Muscle layer of colon (tissue), 2 donors: ENCODE data around the gene TBXAS1.

Experiments
- H3K27ac ChIP-seq: one replicate; pipeline ENCODE4 v1.7.0; 2013; ENCODE audit warnings: low read depth, mild to moderate bottlenecking, low read length, moderate library complexity
- H3K27me3 ChIP-seq, 2 donors: one replicate each; pipeline ENCODE4 v1.7.0; 2013; ENCODE audit warnings: low read length in 2 of 2, mild to moderate bottlenecking in 2 of 2; ENCODE audit not compliant: insufficient read depth in 2 of 2, control insufficient read depth in 1 of 2
- H3K36me3 ChIP-seq: one replicate; pipeline ENCODE4 v1.7.0; 2013; ENCODE audit warnings: mild to moderate bottlenecking, low read length; ENCODE audit not compliant: insufficient read depth
- H3K4me1 ChIP-seq: one replicate; pipeline ENCODE4 v1.7.0; 2013; ENCODE audit warnings: mild to moderate bottlenecking, low read length; ENCODE audit not compliant: insufficient read depth
- H3K4me3 ChIP-seq, 2 donors: one replicate each; pipeline ENCODE4 v1.7.0; 2013; ENCODE audit warnings: low read length in 2 of 2, low read depth in 1 of 2, mild to moderate bottlenecking in 1 of 2, moderate library complexity in 1 of 2
- H3K9ac ChIP-seq: one replicate; pipeline ENCODE4 v1.7.0; 2013; ENCODE audit warnings: low read length
- H3K9me3 ChIP-seq: one replicate; pipeline ENCODE4 v1.7.0; 2013; ENCODE audit warnings: mild to moderate bottlenecking, low read length
- donor health status: abdominal sarcoma.
- donor health status: Adenocarcinoma of cecum.

The TBXAS1 gene

GRCh38 chr7:139906879-139907278, 77.8 kb downstream of the TBXAS1 start:
- Histone ChIP-seq H3K36me3 (no peaks in the 10 kb centered on the region), H3K9ac (no peak overlapping the region), H3K4me3 (no peak overlapping the region), H3K9me3 (no peaks in the 10 kb centered on the region), H3K27me3 (no peaks in the 10 kb centered on the region), H3K4me1 (no peaks in the 10 kb centered on the region), H3K27ac (no peak overlapping the region)

- H3K36me3 ChIP-seq: no peaks in the 10 kb centered on the region
- H3K9me3 ChIP-seq: no peaks in the 10 kb centered on the region
- no peaks in the 10 kb centered on the region for H3K4me1 ChIP-seq
- no peak overlapping the region for H3K27ac ChIP-seq
- no peak overlapping the region for H3K4me3 ChIP-seq
- no peak overlapping the region for H3K9ac ChIP-seq
- H3K27me3 ChIP-seq: no peaks in the 10 kb centered on the region
Measured at GRCh38 chr7:139908792-139909191, 79.7 kb downstream of the TBXAS1 start.

GRCh38 chr7:139909379-139910050, 80.5 kb downstream of the TBXAS1 start:
- H3K4me3 ChIP-seq: no peak overlapping the region
- no peaks in the 10 kb centered on the region for H3K36me3 ChIP-seq
- H3K4me1 ChIP-seq: no peaks in the 10 kb centered on the region
- no peak overlapping the region for H3K9ac ChIP-seq
- H3K27me3 ChIP-seq: no peaks in the 10 kb centered on the region
- H3K27ac ChIP-seq: no peak overlapping the region
- H3K9me3 ChIP-seq: no peaks in the 10 kb centered on the region

- Histone ChIP-seq H3K4me3 (no peak overlapping the region), H3K27me3 (no peaks in the 10 kb centered on the region), H3K9ac (no peak overlapping the region), H3K27ac (no peak overlapping the region), H3K9me3 (no peaks in the 10 kb centered on the region), H3K36me3 (no peaks in the 10 kb centered on the region), H3K4me1 (no peaks in the 10 kb centered on the region)
Measured at GRCh38 chr7:139913021-139913844, 84.2 kb downstream of the TBXAS1 start.

GRCh38 chr7:139913845-139914135, 84.7 kb downstream of the TBXAS1 start:
- Histone ChIP-seq H3K4me3 (no peak overlapping the region), H3K27me3 (no peaks in the 10 kb centered on the region), H3K27ac (no peak overlapping the region), H3K4me1 (no peaks in the 10 kb centered on the region), H3K9me3 (no peaks in the 10 kb centered on the region), H3K9ac (no peak overlapping the region), H3K36me3 (no peaks in the 10 kb centered on the region)

- Histone ChIP-seq H3K9ac (no peak overlapping the region), H3K4me1 (no peaks in the 10 kb centered on the region), H3K27me3 (no peaks in the 10 kb centered on the region), H3K9me3 (no peaks in the 10 kb centered on the region), H3K27ac (no peak overlapping the region), H3K36me3 (no peaks in the 10 kb centered on the region), H3K4me3 (no peak overlapping the region)
Measured at GRCh38 chr7:139914306-139915267, 85.5 kb downstream of the TBXAS1 start.

GRCh38 chr7:139915268-139915863, 86.3 kb downstream of the TBXAS1 start:
- Histone ChIP-seq H3K9ac (no peak overlapping the region), H3K9me3 (no peaks in the 10 kb centered on the region), H3K4me3 (no peak overlapping the region), H3K36me3 (no peaks in the 10 kb centered on the region), H3K4me1 (no peaks in the 10 kb centered on the region), H3K27me3 (no peaks in the 10 kb centered on the region), H3K27ac (no peak overlapping the region)

GRCh38 chr7:139915864-139916716, 87.0 kb downstream of the TBXAS1 start:
- no peaks in the 10 kb centered on the region for H3K4me1 ChIP-seq

GRCh38 chr7:139916717-139917395, 87.8 kb downstream of the TBXAS1 start:
- no peak overlapping the region for H3K27ac ChIP-seq
- H3K4me1 ChIP-seq: no peaks in the 10 kb centered on the region
- no peaks in the 10 kb centered on the region for H3K36me3 ChIP-seq
- H3K4me3 ChIP-seq: no peak overlapping the region
- no peak overlapping the region for H3K9ac ChIP-seq
- H3K9me3 ChIP-seq: no peaks in the 10 kb centered on the region
- no peaks in the 10 kb centered on the region for H3K27me3 ChIP-seq

More at GRCh38 chr7:139915864-139916716, 87.0 kb downstream of the TBXAS1 start:
- no peaks in the 10 kb centered on the region for H3K36me3 ChIP-seq
- no peaks in the 10 kb centered on the region for H3K9me3 ChIP-seq
- no peaks in the 10 kb centered on the region for H3K27me3 ChIP-seq
- no peak overlapping the region for H3K9ac ChIP-seq
- no peak overlapping the region for H3K4me3 ChIP-seq
- no peak overlapping the region for H3K27ac ChIP-seq

GRCh38 chr7:139917851-139918250, 88.8 kb downstream of the TBXAS1 start:
- H3K36me3 ChIP-seq: no peaks in the 10 kb centered on the region
- H3K27me3 ChIP-seq: no peaks in the 10 kb centered on the region
- H3K9ac ChIP-seq: no peak overlapping the region
- no peaks in the 10 kb centered on the region for H3K4me1 ChIP-seq
- no peak overlapping the region for H3K27ac ChIP-seq
- H3K9me3 ChIP-seq: no peaks in the 10 kb centered on the region
- no peak overlapping the region for H3K4me3 ChIP-seq
